B cell (primary cell): Measurements from ENCODE around the gene FMNL2. TPM values are rescaled to one million over a fixed set of nuclear protein-coding genes. Genes with fewer than 3 reads are reported as not detected.

Source experiments
- ATAC-seq: fragments of 200-7000 bp; cut with Tn5 transposase; one replicate; pipeline ENCODE4 v1.10.0; 2021; ENCODE audit warnings: low read depth, mild to moderate bottlenecking, moderate number of reproducible peaks, moderate library complexity
- CTCF ChIA-PET: fragments of 350-600 bp; sonication (Branson Sonifier 250); formaldehyde crosslinking; loops from one replicate; lab custom pipeline; 2021; ENCODE audit warnings: antibody characterized with exemption, inconsistent platforms; lab: Charles Lee
- POLR2A ChIA-PET: fragments of 350-600 bp; sonication (Branson Sonifier 250); formaldehyde crosslinking; loops from one replicate; lab custom pipeline; 2021; ENCODE audit warnings: antibody characterized with exemption; lab: Charles Lee
- DNase-seq: peaks from one replicate; pipeline ENCODE4 v3.0.0; 2013
- H2AFZ ChIP-seq: 2 replicates; pipeline ENCODE4 v1.6.1; 2012; ENCODE audit warnings: mild to moderate bottlenecking, low read depth, low read length; ENCODE audit not compliant: insufficient read depth, poor library complexity, severe bottlenecking
- H3K27ac ChIP-seq, 2 donors: 1 replicate in 1 of 2; 2 replicates in 1 of 2; pipeline ENCODE4 v1.5.1; 2012 to 2013; ENCODE audit warnings: low read length in 2 of 2, mild to moderate bottlenecking in 2 of 2, moderate library complexity in 1 of 2
- H3K27me3 ChIP-seq, 4 experiments: fragments of 200-600 bp in 1 of 4; sonication (generic) in 1 of 4; replicated peaks in 1 of 4; 1 replicate in 2 of 4; 2 replicates in 2 of 4; pipeline versions ENCODE4 v1.6.1 to v1.7.0; 2013 to 2016; ENCODE audit warnings: low read length in 3 of 4, mild to moderate bottlenecking in 2 of 4, mixed read lengths in 1 of 4, moderate library complexity in 1 of 4; ENCODE audit not compliant: insufficient read depth in 4 of 4, control insufficient read depth in 3 of 4; ENCODE audit errors: control extremely low read depth in 1 of 4
- H3K36me3 ChIP-seq, 2 experiments: replicated peaks in 1 of 2; 1 replicate in 1 of 2; 2 replicates in 1 of 2; pipeline versions ENCODE4 v1.6.1 to v1.7.1; 2013; ENCODE audit warnings: low read length in 1 of 2; ENCODE audit not compliant: insufficient read depth in 2 of 2, control insufficient read depth in 1 of 2; ENCODE audit errors: control extremely low read depth in 1 of 2, extremely low read depth in 1 of 2
- H3K4me1 ChIP-seq, 2 donors: fragments of 200-600 bp in 1 of 2; sonication (generic) in 1 of 2; 1 replicate in 1 of 2; 2 replicates in 1 of 2; pipeline versions ENCODE4 v1.5.1 to v1.6.1; 2013 to 2017; ENCODE audit warnings: low read length in 2 of 2; ENCODE audit not compliant: control insufficient read depth in 2 of 2, insufficient read depth in 2 of 2
- H3K4me2 ChIP-seq: replicated peaks from 2 replicates; pipeline ENCODE3; 2012; ENCODE audit warnings: mild to moderate bottlenecking, low read depth, low read length; ENCODE audit not compliant: poor library complexity, severe bottlenecking
- H3K4me3 ChIP-seq, 5 experiments: fragments of 200-600 bp in 1 of 5; sonication (generic) in 1 of 5; 1 replicate in 3 of 5; 2 replicates in 2 of 5; pipeline versions ENCODE4 v1.5.1 to v1.7.0; 2011 to 2016; ENCODE audit warnings: low read length in 4 of 5, mild to moderate bottlenecking in 4 of 5, low read depth in 2 of 5, control low read depth in 1 of 5, moderate library complexity in 1 of 5; ENCODE audit not compliant: insufficient read depth in 1 of 5; ENCODE audit errors: control extremely low read depth in 1 of 5, extremely low read depth in 1 of 5
- H3K79me2 ChIP-seq: fragments of 200-600 bp; sonication (generic); one replicate; pipeline ENCODE4 v1.6.0; 2016; ENCODE audit warnings: low read length; ENCODE audit not compliant: control insufficient read depth, insufficient read depth
- H3K9ac ChIP-seq: fragments of 200-600 bp; sonication (generic); 2 replicates; pipeline ENCODE4 v1.6.1; 2017; ENCODE audit warnings: mild to moderate bottlenecking, low read length, moderate library complexity
- H3K9me3 ChIP-seq, 3 donors: one replicate each; pipeline versions ENCODE4 v1.6.1 to v1.7.1; 2013; ENCODE audit warnings: low read length in 2 of 3; ENCODE audit not compliant: control insufficient read depth in 2 of 3, insufficient read depth in 1 of 3; ENCODE audit errors: control extremely low read depth in 1 of 3
- H4K20me1 ChIP-seq: 2 replicates; pipeline ENCODE4 v1.6.0; 2012; ENCODE audit warnings: mild to moderate bottlenecking, low read length; ENCODE audit not compliant: insufficient read depth, control insufficient read depth, poor library complexity, severe bottlenecking
- H3K27ac Mint-ChIP-seq: one replicate; pipeline ENCODE4 v1.8.0; 2021; ENCODE audit warnings: mixed read lengths
- H3K27me3 Mint-ChIP-seq: one replicate; pipeline ENCODE4 v1.8.0; 2021; ENCODE audit warnings: mixed read lengths
- H3K4me1 Mint-ChIP-seq: one replicate; pipeline ENCODE4 v1.8.0; 2021; ENCODE audit warnings: mixed read lengths
- H3K4me3 Mint-ChIP-seq: one replicate; pipeline ENCODE4 v1.8.0; 2021; ENCODE audit warnings: mixed read lengths
- H3K9me3 Mint-ChIP-seq: one replicate; pipeline ENCODE4 v1.8.0; 2022; ENCODE audit warnings: mixed read lengths; ENCODE audit not compliant: insufficient read depth
- EZH2 ChIP-seq: IDR thresholded peaks from 2 replicates; pipeline ENCODE4 v1.6.1; 2012; ENCODE audit warnings: borderline replicate concordance, low read depth, mild to moderate bottlenecking, moderate library complexity, low read length; ENCODE audit not compliant: insufficient read depth, poor library complexity, severe bottlenecking
- WGBS: methylation state at CpG from one replicate; pipeline ENCODE4 v1.1.5; 2013; ENCODE audit warnings: missing lambda C conversion rate; ENCODE audit not compliant: insufficient coverage; 5-methylcytosine and 5-hydroxymethylcytosine counted together
- intact Hi-C: fragments of 100-400 bp; cut with micrococcal nuclease; formaldehyde crosslinking; loops from one replicate; pipeline ENCODE4 v1.10.0; 2022
- polyA plus RNA-seq: library from polyadenylated mRNA; depleted of rRNA; stranded (reverse); fragments of >200 nt; gene quantifications from 2 replicates; pipeline ENCODE4 v1.2.3, GENCODE V29; 2012
- total RNA-seq, 2 donors: library from RNA; stranded (reverse); fragments of 120-200 nt in 1 of 2; gene quantifications; 1 replicate in 1 of 2; 2 replicates in 1 of 2; pipeline versions ENCODE4 v1.2.3 to v1.2.4, GENCODE V29; 2013 to 2022
- TF ChIP-seq, protein P1 (sequence below): fragments of 200-600 bp; IDR thresholded peaks from one replicate; pipeline ENCODE4 v1.8.0; 2022; ENCODE audit warnings: antibody characterized with exemption, mild to moderate bottlenecking

FMNL2 gene
- total and polyA plus RNA-seq, 2 donors (not counting 1 experiment from before 2014, with no cell fraction given): 0.73 to 8.8 TPM

GRCh38 chr2:152447897-152448296 is 112.9 kb downstream of the FMNL2 start:
- no peaks in the 10 kb centered on the region for H3K9me3 ChIP-seq
- CTCF ChIA-PET: no interaction called here
- Mint-ChIP-seq H3K9me3 (no peaks in the 10 kb centered on the region), H3K27me3 (no peaks in the 10 kb centered on the region), H3K27ac (no peak overlapping the region), H3K4me1 (peaks cover 5% of the 10 kb centered on the region), H3K4me3 (no peak overlapping the region)
- H3K4me3 ChIP-seq: no peak overlapping the region
- intact Hi-C loops: no loop called here
- no peak overlapping the region for H3K4me2 ChIP-seq
- no peaks in the 10 kb centered on the region for H3K27me3 ChIP-seq
- no peaks in the 10 kb centered on the region for H3K79me2 ChIP-seq
- no peaks in the 10 kb centered on the region for H3K4me1 ChIP-seq
- H3K27ac ChIP-seq: no peak overlapping the region
- WGBS: no CpG with 5 or more reads among the region's 1 CpG
- POLR2A ChIA-PET: no interaction called here
- no peak overlapping the region for H3K9ac ChIP-seq
- no peak overlapping the region for H2AFZ ChIP-seq
- no peak for DNase-seq
- no peak for TF ChIP-seq EZH2
- TF ChIP-seq, protein P1, sequence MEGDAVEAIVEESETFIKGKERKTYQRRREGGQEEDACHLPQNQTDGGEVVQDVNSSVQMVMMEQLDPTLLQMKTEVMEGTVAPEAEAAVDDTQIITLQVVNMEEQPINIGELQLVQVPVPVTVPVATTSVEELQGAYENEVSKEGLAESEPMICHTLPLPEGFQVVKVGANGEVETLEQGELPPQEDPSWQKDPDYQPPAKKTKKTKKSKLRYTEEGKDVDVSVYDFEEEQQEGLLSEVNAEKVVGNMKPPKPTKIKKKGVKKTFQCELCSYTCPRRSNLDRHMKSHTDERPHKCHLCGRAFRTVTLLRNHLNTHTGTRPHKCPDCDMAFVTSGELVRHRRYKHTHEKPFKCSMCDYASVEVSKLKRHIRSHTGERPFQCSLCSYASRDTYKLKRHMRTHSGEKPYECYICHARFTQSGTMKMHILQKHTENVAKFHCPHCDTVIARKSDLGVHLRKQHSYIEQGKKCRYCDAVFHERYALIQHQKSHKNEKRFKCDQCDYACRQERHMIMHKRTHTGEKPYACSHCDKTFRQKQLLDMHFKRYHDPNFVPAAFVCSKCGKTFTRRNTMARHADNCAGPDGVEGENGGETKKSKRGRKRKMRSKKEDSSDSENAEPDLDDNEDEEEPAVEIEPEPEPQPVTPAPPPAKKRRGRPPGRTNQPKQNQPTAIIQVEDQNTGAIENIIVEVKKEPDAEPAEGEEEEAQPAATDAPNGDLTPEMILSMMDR: no peak
- no peaks in the 10 kb centered on the region for H4K20me1 ChIP-seq
- no peaks in the 10 kb centered on the region for H3K36me3 ChIP-seq
- no peak for ATAC-seq

- Histone ChIP-seq H3K4me2 (no peak overlapping the region), H3K9me3 (no peaks in the 10 kb centered on the region), H3K27me3 (no peaks in the 10 kb centered on the region), H3K9ac (no peak overlapping the region), H3K27ac (no peak overlapping the region), H3K4me1 (no peaks in the 10 kb centered on the region), H3K36me3 (no peaks in the 10 kb centered on the region), H3K79me2 (no peaks in the 10 kb centered on the region), H3K4me3 (no peak overlapping the region), H4K20me1 (no peaks in the 10 kb centered on the region), H2AFZ (no peak overlapping the region)
- no peak for ATAC-seq
- TF ChIP-seq, protein P1: no peak
- no peak for TF ChIP-seq EZH2
- Mint-ChIP-seq H3K4me1 (peaks cover 5% of the 10 kb centered on the region), H3K27ac (no peak overlapping the region), H3K27me3 (no peaks in the 10 kb centered on the region), H3K4me3 (no peak overlapping the region), H3K9me3 (no peaks in the 10 kb centered on the region)
- CTCF ChIA-PET: no interaction called here
- intact Hi-C loops: no loop called here
- DNase-seq: no peak
- WGBS: 96% methylated on average over 3 of the region's 5 CpGs
- POLR2A ChIA-PET: no interaction called here
Measured at GRCh38 chr2:152448606-152449005, 113.6 kb downstream of the FMNL2 start.
